HG03571 (cell line): ENCODE data around the gene SEC61G.

Source experiments
- ATAC-seq: cut with Tn5 transposase; IDR thresholded peaks from one replicate; pipeline ENCODE4 v1.9.1; 2021; ENCODE audit not compliant: unreplicated experiment

The SEC61G gene

GRCh38 chr7:54769203-54769602, 10.2 kb upstream of the SEC61G start:
- ATAC-seq = no peak

- ATAC-seq = no peak
Observed at GRCh38 chr7:54764861-54765260, 5.8 kb upstream of the SEC61G start.

DNA sequence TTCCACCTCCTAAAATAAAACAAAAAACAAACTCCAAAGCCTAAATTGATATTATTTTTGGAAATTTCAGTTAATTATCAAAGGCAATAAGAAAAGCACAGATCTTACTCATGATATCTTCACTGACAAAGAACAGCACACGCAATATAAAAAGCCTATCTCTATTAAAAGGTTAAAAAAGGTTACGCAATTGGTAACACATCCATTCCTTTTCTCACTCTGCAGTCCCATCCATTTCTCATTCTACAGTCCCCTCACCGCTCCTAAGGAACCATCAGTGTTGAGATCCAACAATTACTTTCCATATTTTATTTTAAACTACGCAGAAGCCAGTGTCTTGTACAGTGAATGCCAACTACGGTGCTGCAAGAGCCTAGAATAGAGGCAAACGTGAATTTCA, 1.3 kb downstream of the SEC61G start:
- ATAC-seq = no peak

- no peak for ATAC-seq
Observed at GRCh38 chr7:54749200-54749599, 9.8 kb downstream of the SEC61G start.

DNA sequence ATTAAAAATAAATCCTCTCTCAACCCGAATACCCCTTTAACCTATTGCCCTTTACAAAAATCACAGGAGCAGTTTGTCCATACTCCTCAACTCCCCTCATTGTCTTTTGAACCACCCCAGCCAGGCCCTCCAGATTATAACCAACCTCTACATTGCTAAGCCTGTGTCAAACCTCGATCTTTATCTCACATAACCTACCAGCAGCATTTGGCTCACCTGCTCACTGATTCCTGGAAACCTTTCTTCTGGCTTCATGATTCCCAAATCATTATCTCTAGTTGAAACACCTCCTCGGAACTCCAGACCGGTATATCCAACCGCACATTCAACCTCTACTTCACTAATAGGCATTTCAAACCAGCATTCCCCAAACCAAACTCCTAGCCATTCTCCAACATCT, 11.8 kb downstream of the SEC61G start:
- ATAC-seq = no peak

GRCh38 chr7:54743580-54743979, 15.4 kb downstream of the SEC61G start:
- ATAC-seq = no peak

DNA sequence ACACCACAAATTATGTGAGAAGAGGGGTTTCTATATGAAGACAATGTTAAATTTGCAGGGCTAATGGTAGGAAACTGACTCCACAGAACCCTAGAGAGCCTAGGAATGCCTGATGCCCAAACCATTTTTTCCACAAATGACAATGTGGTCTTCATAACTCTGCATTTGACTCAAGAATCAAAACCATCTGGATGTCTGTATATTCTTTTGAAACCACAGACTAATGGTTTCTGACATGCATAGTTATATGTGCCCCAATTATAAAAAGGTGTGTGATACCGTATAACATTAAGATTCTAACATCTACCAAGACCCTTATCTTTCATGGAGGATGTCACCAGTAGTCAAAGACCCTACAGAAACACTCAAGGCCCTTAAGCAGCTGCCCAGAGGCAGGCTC, 20.3 kb downstream of the SEC61G start:
- no peak for ATAC-seq

- ATAC-seq = no peak
Observed at GRCh38 chr7:54729107-54729506, 29.9 kb downstream of the SEC61G start.

GRCh38 chr7:54728411-54728810, 30.6 kb downstream of the SEC61G start:
- no peak for ATAC-seq

DNA sequence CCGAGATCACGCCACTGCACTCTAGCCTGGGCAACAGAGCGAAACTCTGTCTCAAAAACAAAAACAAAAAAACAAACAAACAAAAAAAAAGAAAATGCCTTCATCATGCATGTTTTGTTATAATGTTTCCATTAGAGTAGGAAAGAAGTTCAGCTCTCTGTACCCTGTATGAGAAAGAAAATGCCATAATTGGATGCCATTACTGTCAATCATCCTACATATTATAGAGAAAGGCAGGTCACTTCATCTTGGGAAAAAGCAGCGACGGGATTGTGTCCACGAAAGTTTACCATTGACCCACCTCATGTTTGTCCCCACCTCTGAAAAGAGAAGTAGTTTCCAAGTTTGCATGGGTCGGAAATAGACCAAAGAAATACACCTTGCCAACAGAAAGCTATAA, 33.8 kb downstream of the SEC61G start:
- no peak for ATAC-seq

DNA sequence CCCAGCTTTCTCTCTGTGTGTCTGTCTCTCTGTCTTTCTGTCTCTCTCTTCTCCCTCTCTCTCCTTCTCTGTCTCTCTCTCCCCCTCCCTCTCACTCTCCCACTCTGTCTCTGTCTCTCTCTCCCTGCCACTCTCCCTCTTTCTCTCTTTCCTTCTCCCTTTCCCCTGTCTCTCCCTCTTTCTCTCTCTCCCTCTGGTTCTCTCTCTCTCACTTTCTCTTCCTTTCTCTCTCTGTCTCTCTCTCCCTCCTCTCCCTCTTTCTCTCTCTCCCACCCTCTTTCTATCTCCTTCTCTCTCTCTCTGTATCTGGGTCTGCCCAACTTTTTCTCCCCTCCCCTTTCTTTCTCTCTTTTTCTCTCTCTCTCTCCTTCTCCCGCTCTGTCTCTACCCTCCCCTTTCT, 36.5 kb downstream of the SEC61G start:
- no peak for ATAC-seq

DNA sequence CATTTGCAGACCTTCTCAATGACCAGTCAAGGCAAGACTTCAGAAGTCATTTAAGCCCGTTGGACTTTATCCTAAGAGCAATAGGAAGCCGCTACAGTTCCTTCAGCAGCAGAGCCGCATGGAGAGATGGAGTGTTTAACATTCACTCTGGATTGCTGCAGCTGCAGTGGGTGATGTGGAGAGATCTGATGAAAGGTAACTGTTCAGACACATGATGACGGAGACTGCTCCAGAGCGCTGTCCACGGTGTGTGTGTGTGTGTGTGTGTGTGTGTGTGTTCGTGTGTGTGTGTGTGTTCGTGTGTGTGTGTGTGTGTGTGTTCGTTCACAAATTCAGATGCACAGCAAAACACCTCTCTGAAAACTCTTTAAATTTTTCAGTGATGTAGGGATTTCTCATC, 37.0 kb downstream of the SEC61G start:
- no peak for ATAC-seq

- no peak for ATAC-seq
Observed at GRCh38 chr7:54719974-54720373, 39.0 kb downstream of the SEC61G start.

GRCh38 chr7:54719425-54719824, 39.6 kb downstream of the SEC61G start:
- no peak for ATAC-seq

DNA sequence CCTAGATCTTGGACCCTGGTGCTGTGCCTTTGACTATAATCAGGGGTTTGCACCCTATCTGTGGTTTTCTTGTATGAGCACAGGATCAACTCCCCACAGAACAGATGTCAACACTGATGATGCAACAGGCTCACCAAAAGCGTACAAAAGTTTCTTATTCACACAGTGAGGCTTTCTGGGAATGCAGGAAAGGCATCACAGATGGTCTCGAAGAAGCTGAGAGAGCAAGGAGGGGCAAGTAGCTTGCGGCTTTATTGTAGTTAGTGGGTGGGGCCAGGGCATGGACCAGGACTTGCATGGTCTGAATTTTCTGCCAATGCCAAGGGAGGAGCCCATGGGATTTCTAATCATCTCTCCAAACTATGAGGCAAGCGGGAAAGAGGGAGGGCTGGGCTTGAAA, 46.2 kb downstream of the SEC61G start:
- ATAC-seq = no peak

DNA sequence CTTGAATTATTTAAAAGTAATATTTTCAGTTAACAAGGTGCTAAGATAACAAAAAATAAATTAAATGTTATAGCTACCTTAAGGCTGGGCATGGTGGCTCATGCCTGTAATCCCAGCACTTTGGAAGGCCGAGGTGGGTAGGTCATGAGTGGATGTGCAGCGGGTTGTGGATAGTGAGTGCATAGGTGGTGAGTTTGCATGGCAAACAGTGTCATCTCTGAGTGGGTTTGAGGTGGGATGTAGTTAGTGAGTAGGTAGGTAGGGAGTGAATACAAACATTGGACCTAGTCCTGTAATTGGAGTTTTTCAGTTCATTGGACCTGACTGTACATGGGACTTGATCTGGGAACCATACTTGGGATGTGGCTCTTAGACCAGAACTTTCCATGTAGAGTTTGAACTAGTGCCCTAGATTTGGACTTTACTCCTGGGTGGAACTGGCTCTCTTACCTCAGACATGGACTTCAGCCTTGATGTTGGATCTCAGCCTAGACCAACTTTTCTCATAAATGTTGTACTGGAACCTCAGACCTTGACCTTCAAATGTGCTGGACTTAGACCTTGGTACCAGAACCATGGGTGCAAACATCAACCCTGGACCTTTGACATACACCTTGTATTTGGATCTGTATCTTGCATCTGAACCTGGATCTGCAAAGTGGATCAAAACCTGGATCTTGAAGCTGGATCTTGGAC, 47.0 kb downstream of the SEC61G start:
- ATAC-seq = no peak

- ATAC-seq = no peak
Observed at GRCh38 chr7:54709283-54709682, 49.7 kb downstream of the SEC61G start.

DNA sequence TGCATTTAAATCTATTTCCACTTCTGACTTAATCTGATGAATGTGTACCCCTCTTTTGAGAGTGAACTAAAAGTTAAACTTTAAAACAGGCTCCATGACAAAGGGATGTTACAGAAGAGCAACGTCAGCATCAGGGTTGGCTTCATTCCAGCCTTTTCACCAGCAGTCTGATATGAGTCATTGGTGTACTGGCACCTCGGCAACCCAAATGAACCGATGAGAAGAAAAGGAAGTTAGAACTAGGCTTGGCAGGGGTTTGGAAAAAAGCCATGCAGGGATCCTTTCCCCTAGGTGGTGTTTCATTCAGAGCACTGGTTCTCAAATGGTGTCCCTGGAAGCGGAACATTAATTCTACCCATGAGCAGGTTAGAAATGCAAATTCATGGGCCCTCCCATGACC, 53.6 kb downstream of the SEC61G start:
- no peak for ATAC-seq

- no peak for ATAC-seq
Observed at GRCh38 chr7:54704851-54705250, 54.2 kb downstream of the SEC61G start.
